Kidney (tissue), 14 donors: Measurements from ENCODE around the gene CPS1. TPM values are rescaled to one million over a fixed set of nuclear protein-coding genes. Genes with fewer than 3 reads are reported as not detected.
A peak's percentile ranks its signal among the peaks of the same experiment; 100 is the strongest.

Experiments
- DNase-seq, 5 donors: peaks; one replicate each; pipeline ENCODE4 v3.0.0-alpha.2; 2013 to 2020
- FAIRE-seq: peaks from 2 replicates; lab custom pipeline; 2012; peaks lifted over from hg19 to GRCh38; lab: Jason Lieb, UNC
- H3K27ac ChIP-seq, 2 donors: one replicate each; pipeline ENCODE4 v1.7.0; 2013; ENCODE audit warnings: low read depth in 2 of 2, low read length in 2 of 2, inconsistent platforms in 1 of 2
- H3K27me3 ChIP-seq: one replicate; pipeline ENCODE4 v1.7.1; 2013; ENCODE audit warnings: low read length, inconsistent platforms; ENCODE audit not compliant: control insufficient read depth, insufficient read depth
- H3K36me3 ChIP-seq, 3 donors: one replicate each; pipeline versions ENCODE4 v1.7.0 to v1.7.1; 2013; ENCODE audit warnings: low read length in 3 of 3, control low read depth in 1 of 3, inconsistent platforms in 1 of 3; ENCODE audit not compliant: insufficient read depth in 3 of 3, control insufficient read depth in 2 of 3
- H3K4me1 ChIP-seq, 3 donors: one replicate each; pipeline versions ENCODE4 v1.7.0 to v1.7.1; 2013; ENCODE audit warnings: low read length in 3 of 3, inconsistent platforms in 1 of 3, low read depth in 1 of 3; ENCODE audit not compliant: control insufficient read depth in 2 of 3, insufficient read depth in 2 of 3
- H3K4me3 ChIP-seq, 3 donors: one replicate each; pipeline versions ENCODE4 v1.7.0 to v1.8.1; 2013; ENCODE audit warnings: low read length in 3 of 3, control low read depth in 1 of 3, inconsistent platforms in 1 of 3
- H3K9ac ChIP-seq, 3 donors: one replicate each; pipeline versions ENCODE4 v1.7.0 to v1.7.1; 2013; ENCODE audit warnings: low read length in 3 of 3, control low read depth in 1 of 3, inconsistent platforms in 1 of 3
- H3K9me3 ChIP-seq, 3 donors: one replicate each; pipeline versions ENCODE4 v1.7.0 to v1.7.1; 2013; ENCODE audit warnings: low read length in 3 of 3, control low read depth in 1 of 3, inconsistent platforms in 1 of 3; ENCODE audit not compliant: control insufficient read depth in 2 of 3, insufficient read depth in 1 of 3
- intact Hi-C: fragments of 100-400 bp; cut with DNase I; formaldehyde crosslinking; loops from one replicate; pipeline ENCODE4 v1.11.1; 2022
- polyA plus RNA-seq: library from polyadenylated mRNA; stranded (reverse); fragments of 350-450 nt; fragmentation: Illumina TruSeq; extraction: RNeasy Lipid Tissue Mini Kit (QIAGEN cat#74804); gene quantifications from one replicate; pipeline ENCODE4 v1.2.3, GENCODE V29; 2014; ENCODE audit warnings: low read depth, low replicate concordance; ENCODE audit not compliant: insufficient read depth
- total RNA-seq: library from RNA; stranded (reverse); fragmentation: NEBNext Ultra II Directional; extraction: Animal tissue kit (Norgen Biotek cat#: 25700); gene quantifications from one replicate; pipeline ENCODE4 v1.2.1, GENCODE V29; 2021
- TF ChIP-seq, protein P1 (sequence below): IDR thresholded peaks from 3 replicates; pipeline ENCODE4 v1.5.1; 2012; ENCODE audit warnings: mild to moderate bottlenecking, moderate library complexity, borderline replicate concordance; ENCODE audit not compliant: insufficient read depth; ENCODE audit errors: extremely low read depth
- donor health status: control.
- donor health status: control.
- donor health status: control.
- donor health status: control.
- donor health status: control.
- donor health status: DM: yes; HTN: yes; CAD: no.
- donor health status: Normal renal cell carcinoma (clear cell type).

Gene CPS1
- total and polyA plus RNA-seq, 2 donors from 2014 or later: 6.7 TPM

DNA sequence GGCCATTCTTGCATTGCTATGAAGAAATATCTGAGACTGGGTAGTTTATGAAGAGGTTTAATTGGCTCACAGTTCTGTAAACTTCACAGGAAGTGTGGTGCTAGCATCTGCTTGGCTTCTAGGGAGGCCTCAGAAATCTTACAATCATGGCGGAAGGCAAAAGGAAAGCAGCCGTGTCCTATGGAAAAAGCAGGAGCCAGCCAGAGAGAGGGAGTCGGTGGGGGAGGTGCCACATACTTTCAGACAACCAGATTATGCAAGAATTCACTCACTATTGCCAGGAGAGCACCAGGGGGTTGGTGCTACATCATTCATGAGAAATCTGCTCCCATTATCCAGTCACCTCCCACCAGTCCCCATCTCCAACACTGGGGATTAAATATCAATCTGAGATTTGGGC lies 64.1 kb downstream of the CPS1 start:
- intact Hi-C loops: no loop called here

DNA sequence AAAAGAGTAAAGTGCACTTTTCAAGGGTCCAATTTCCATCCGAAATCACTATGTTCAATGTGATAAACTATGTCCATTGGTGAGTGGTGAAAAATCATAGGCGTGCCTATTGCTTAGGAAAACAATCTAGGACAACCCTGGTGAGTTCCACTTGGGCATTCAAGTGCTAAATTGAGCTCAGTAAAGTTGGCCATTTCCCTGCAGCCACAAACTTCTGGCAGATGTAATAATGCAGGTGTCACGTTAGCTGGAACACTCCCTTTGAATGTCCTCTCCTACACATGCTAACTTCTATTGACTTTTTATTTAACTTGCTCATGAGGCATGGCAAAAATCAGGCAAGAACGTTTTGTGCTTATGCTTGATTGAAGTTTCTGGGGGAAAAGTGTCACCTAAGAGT lies 67.1 kb downstream of the CPS1 start:
- DNase-seq (peak in 4 of 5 donors; percentile 54 to 86 (median 70)), FAIRE-seq (no peak)
- TF ChIP-seq, protein P1, sequence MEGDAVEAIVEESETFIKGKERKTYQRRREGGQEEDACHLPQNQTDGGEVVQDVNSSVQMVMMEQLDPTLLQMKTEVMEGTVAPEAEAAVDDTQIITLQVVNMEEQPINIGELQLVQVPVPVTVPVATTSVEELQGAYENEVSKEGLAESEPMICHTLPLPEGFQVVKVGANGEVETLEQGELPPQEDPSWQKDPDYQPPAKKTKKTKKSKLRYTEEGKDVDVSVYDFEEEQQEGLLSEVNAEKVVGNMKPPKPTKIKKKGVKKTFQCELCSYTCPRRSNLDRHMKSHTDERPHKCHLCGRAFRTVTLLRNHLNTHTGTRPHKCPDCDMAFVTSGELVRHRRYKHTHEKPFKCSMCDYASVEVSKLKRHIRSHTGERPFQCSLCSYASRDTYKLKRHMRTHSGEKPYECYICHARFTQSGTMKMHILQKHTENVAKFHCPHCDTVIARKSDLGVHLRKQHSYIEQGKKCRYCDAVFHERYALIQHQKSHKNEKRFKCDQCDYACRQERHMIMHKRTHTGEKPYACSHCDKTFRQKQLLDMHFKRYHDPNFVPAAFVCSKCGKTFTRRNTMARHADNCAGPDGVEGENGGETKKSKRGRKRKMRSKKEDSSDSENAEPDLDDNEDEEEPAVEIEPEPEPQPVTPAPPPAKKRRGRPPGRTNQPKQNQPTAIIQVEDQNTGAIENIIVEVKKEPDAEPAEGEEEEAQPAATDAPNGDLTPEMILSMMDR: no peak
- intact Hi-C loops: no loop called here
- no peaks in the 10 kb centered on the region for H3K4me1 ChIP-seq
- no peak overlapping the region for H3K27ac ChIP-seq
- H3K9me3 ChIP-seq: no peaks in the 10 kb centered on the region
- no peak overlapping the region for H3K4me3 ChIP-seq
- no peak overlapping the region for H3K9ac ChIP-seq
- H3K27me3 ChIP-seq: no peaks in the 10 kb centered on the region
- no peaks in the 10 kb centered on the region for H3K36me3 ChIP-seq

More for the DNA sequence above, 64.1 kb downstream of the CPS1 start:
- Histone ChIP-seq H3K27ac (no peak overlapping the region), H3K27me3 (no peaks in the 10 kb centered on the region), H3K9me3 (no peaks in the 10 kb centered on the region), H3K36me3 (no peaks in the 10 kb centered on the region), H3K4me3 (no peak overlapping the region), H3K4me1 (no peaks in the 10 kb centered on the region), H3K9ac (no peak overlapping the region)
- DNase-seq: no peak
- no peak for FAIRE-seq
- TF ChIP-seq, protein P1: no peak

DNA sequence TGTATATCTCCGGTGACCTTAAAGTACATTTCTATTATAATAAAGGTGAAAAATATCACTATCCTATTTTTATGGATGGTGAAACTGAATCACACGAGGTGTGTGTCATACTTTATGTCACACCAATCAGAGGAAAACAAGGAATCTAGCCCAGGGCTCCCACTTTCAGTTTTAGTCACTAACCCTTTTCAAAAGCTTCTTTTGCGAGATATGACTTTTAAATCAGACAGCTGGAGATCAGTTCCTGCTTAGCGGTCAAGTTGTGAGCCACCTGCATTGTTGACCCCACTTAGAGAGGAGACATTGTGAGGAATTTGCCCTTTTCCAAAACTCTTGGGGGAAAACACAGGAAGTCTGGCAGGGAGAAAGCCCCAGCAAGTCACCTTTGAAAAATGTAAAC lies 70.5 kb downstream of the CPS1 start:
- TF ChIP-seq, protein P1: no peak
- intact Hi-C loops: no loop called here
- no peak overlapping the region for H3K9ac ChIP-seq
- no peak for FAIRE-seq
- H3K4me1 ChIP-seq: no peaks in the 10 kb centered on the region
- H3K9me3 ChIP-seq: no peaks in the 10 kb centered on the region
- H3K36me3 ChIP-seq: no peaks in the 10 kb centered on the region
- no peak for DNase-seq
- no peak overlapping the region for H3K4me3 ChIP-seq
- no peak overlapping the region for H3K27ac ChIP-seq
- H3K27me3 ChIP-seq: no peaks in the 10 kb centered on the region

DNA sequence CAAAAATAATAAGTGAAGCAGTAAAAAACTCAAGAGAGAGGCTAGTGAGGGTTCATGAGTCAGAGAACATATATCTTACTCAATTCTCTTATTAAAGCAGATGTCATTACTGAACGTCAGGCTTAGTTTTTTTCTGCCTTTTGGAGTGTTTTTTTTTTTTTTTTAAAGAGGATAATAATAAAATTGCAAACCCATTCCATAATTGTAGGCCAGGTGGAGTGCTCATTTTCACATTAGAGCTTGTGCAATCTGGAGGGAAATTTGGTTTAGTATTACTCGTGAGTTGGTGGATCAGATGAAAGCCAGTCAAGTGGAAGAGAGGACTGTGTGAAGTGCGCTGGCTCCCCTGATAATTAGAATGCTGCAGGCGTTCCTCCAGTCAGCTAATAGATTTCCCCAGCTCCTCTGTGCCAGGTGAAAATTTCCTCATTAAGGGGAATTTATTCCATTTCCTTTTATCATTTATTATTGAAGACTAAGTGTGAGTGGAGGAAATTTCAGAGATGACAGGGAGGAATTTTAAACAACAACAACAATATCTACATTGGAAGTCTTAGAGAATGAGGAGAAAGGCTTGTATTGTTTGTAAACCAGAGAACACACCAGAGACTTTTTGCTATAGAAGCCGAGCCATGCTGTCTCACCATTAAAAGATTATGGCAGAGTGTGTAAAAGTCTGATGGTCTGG lies 74.6 kb downstream of the CPS1 start:
- H3K9ac ChIP-seq: no peak overlapping the region
- no peak overlapping the region for H3K27ac ChIP-seq
- H3K9me3 ChIP-seq: no peaks in the 10 kb centered on the region
- DNase-seq (peak in 3 of 5 donors; percentile 23 to 62 (median 55)), FAIRE-seq (no peak)
- H3K36me3 ChIP-seq: no peaks in the 10 kb centered on the region
- no peak overlapping the region for H3K4me3 ChIP-seq
- H3K4me1 ChIP-seq: no peaks in the 10 kb centered on the region
- H3K27me3 ChIP-seq: no peaks in the 10 kb centered on the region
- TF ChIP-seq, protein P1: no peak
- intact Hi-C loops: no loop called here
